Ectodermal cell (in vitro differentiated cells): Measurements from ENCODE around the gene VLDLR.
"Not testable (repeated sequence)": the region's sequence is repeated elsewhere in the genome, so short reads cannot be mapped to it uniquely, and the experiment has no call there.

Source experiments
- H3K27ac ChIP-seq: 2 replicates; pipeline ENCODE4 v1.7.0; 2013; ENCODE audit warnings: mild to moderate bottlenecking, low read depth, low read length; ENCODE audit not compliant: insufficient read depth, poor library complexity, severe bottlenecking
- H3K27me3 ChIP-seq: 2 replicates; pipeline ENCODE4 v1.7.0; 2013; ENCODE audit warnings: mild to moderate bottlenecking, low read length; ENCODE audit not compliant: insufficient read depth, control insufficient read depth, poor library complexity, severe bottlenecking
- H3K36me3 ChIP-seq: one replicate; pipeline ENCODE4 v1.7.0; 2013; ENCODE audit warnings: low read length; ENCODE audit not compliant: control insufficient read depth, insufficient read depth
- H3K4me1 ChIP-seq: one replicate; pipeline ENCODE4 v1.7.0; 2013; ENCODE audit warnings: low read length; ENCODE audit not compliant: control insufficient read depth, insufficient read depth
- H3K4me3 ChIP-seq: 2 replicates; pipeline ENCODE4 v1.7.0; 2013; ENCODE audit warnings: low read depth, low read length, control low read depth; ENCODE audit not compliant: insufficient read depth
- H3K9me3 ChIP-seq: 2 replicates; pipeline ENCODE4 v1.7.0; 2013; ENCODE audit warnings: mild to moderate bottlenecking, low read length, moderate library complexity; ENCODE audit not compliant: control insufficient read depth
- WGBS, 2 experiments: methylation state at CpG; one replicate each; pipeline ENCODE4 v1.1.7; 2013; ENCODE audit warnings: missing lambda C conversion rate in 2 of 2; 5-methylcytosine and 5-hydroxymethylcytosine counted together

VLDLR gene

DNA sequence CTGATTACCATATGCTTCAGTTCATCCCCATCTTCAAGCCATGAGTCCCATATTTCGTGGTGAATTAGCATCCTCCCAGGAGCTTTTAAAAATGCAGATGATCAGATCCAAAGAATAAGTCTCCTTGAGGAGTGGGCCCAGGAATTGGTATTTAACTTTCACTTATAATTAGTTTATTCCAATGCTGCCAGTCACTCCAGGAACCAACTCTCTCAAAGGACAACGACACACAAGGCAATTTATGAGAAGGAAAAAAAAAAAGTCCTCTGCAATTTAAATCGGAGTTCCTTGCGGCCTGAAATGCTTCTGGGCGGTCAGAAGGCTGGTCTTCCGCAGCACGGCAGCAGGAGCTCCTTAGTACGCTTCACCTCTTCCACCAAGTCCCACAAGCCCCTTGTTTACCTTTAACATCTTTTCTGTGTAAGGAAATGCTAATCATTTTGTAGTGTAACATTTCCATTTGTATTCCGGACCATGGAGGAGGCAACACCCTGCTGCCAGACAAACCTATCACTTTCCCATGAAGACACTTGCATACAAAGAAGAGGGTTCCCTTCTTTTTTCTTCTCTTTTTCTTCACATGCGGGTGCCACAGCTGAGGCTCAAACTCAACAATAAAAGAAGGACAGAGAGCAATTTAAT lies 79.4 kb downstream of the VLDLR start:
- Histone ChIP-seq H3K4me1 (peaks cover 8% of the 10 kb centered on the region), H3K4me3 (no peak overlapping the region), H3K9me3 (no peaks in the 10 kb centered on the region), H3K36me3 (no peaks in the 10 kb centered on the region), H3K27me3 (no peaks in the 10 kb centered on the region), H3K27ac (no peak overlapping the region)
- 10 to 20% methylated on average over 10 of the region's 10 CpGs for WGBS, 2 experiments

DNA sequence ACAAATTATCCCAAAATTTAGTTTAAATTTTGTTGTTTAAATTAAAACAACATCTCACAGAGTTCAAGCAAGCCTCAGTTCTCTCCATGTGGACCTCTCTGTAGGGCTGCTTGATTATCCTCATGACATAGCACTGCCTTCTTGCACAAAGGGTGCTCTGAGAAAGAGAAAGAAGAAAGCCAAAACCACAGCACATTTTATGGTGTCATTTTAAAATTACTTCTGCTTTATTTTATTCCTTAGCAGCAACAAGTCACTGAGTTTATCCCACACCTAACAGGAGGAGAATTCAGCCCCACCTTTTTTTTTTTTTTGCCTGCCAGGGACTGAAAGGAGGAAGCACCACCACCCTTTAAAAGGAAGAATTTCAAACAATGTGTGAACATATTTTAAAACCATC lies 82.9 kb downstream of the VLDLR start:
- Histone ChIP-seq H3K27ac (no peak overlapping the region), H3K27me3 (no peaks in the 10 kb centered on the region), H3K4me3 (no peak overlapping the region), H3K36me3 (no peaks in the 10 kb centered on the region), H3K9me3 (no peaks in the 10 kb centered on the region), H3K4me1 (peaks cover 8% of the 10 kb centered on the region)

DNA sequence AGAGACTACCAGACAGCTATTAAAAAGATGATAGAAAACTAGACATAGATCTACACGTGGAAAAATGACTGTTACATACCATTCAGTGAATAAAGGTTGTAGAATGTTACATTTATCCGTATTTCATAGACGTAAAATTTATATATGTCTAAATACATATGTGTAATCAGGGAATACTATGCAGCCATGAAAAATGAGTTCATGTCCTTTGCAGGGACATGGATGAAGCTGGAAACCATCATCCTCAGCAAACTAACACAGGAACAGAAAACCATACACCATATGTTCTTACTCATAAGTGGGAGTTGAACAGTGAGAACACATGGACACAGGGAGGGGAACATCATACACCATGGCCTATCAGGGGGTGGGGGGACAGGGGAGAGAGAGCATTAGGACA lies 85.7 kb downstream of the VLDLR start:
- not testable (repeated sequence) for H3K9me3 ChIP-seq, H3K27ac ChIP-seq, H3K27me3 ChIP-seq, H3K4me3 ChIP-seq, H3K36me3 ChIP-seq, H3K4me1 ChIP-seq
- WGBS, 2 experiments: 90% methylated on average over 3 of the region's 3 CpGs; no CpG with 5 or more reads in 1 of the 2 experiments
